ENCODE data around the gene MAP3K19.

The MAP3K19 gene

GRCh38 chr2:135030826-135031225 is 16.4 kb downstream of the MAP3K19 start:
- DNase-seq (ENCODE audit: low read depth), result peak; percentile 82
- TF ChIP-seq CTCF (conservative IDR thresholded peaks at IDR 0.05; ENCODE audit: low read depth, low read length), result no peak

GRCh38 chr2:135029481-135030134 is 17.6 kb downstream of the MAP3K19 start:
- DNase-seq (ENCODE audit: low read depth), result no peak
- no peak overlapping the region for H3K4me3 ChIP-seq (ENCODE audit: low read depth, low read length)
- no peak for TF ChIP-seq CTCF (conservative IDR thresholded peaks at IDR 0.05; ENCODE audit: low read depth, low read length)

More at GRCh38 chr2:135030826-135031225, 16.4 kb downstream of the MAP3K19 start:
- no peak overlapping the region for H3K4me3 ChIP-seq (ENCODE audit: low read depth, low read length)

GRCh38 chr2:135023886-135024485 is 23.3 kb downstream of the MAP3K19 start:
- DNase-seq (ENCODE audit: low read depth), result no peak
- H3K4me3 ChIP-seq (ENCODE audit: low read depth, low read length), result no peak overlapping the region
- no peak for TF ChIP-seq CTCF (conservative IDR thresholded peaks at IDR 0.05; ENCODE audit: low read depth, low read length)

- TF ChIP-seq CTCF (conservative IDR thresholded peaks at IDR 0.05; ENCODE audit: low read depth, low read length), result no peak
- H3K4me3 ChIP-seq (ENCODE audit: low read depth, low read length), result no peak overlapping the region
- DNase-seq (ENCODE audit: low read depth), result no peak
Measured at GRCh38 chr2:135022952-135023880, 24.0 kb downstream of the MAP3K19 start.

GRCh38 chr2:135021618-135022017 is 25.6 kb downstream of the MAP3K19 start:
- no peak for TF ChIP-seq CTCF (conservative IDR thresholded peaks at IDR 0.05; ENCODE audit: low read depth, low read length)
- no peak for DNase-seq (ENCODE audit: low read depth)
- H3K4me3 ChIP-seq (ENCODE audit: low read depth, low read length), result no peak overlapping the region

GRCh38 chr2:135011633-135012032 is 35.6 kb downstream of the MAP3K19 start:
- H3K4me3 ChIP-seq (ENCODE audit: low read depth, low read length), result no peak overlapping the region
- no peak for DNase-seq (ENCODE audit: low read depth)
- no peak for TF ChIP-seq CTCF (conservative IDR thresholded peaks at IDR 0.05; ENCODE audit: low read depth, low read length)
